ENCODE results near the gene ZNF611.

DNA sequence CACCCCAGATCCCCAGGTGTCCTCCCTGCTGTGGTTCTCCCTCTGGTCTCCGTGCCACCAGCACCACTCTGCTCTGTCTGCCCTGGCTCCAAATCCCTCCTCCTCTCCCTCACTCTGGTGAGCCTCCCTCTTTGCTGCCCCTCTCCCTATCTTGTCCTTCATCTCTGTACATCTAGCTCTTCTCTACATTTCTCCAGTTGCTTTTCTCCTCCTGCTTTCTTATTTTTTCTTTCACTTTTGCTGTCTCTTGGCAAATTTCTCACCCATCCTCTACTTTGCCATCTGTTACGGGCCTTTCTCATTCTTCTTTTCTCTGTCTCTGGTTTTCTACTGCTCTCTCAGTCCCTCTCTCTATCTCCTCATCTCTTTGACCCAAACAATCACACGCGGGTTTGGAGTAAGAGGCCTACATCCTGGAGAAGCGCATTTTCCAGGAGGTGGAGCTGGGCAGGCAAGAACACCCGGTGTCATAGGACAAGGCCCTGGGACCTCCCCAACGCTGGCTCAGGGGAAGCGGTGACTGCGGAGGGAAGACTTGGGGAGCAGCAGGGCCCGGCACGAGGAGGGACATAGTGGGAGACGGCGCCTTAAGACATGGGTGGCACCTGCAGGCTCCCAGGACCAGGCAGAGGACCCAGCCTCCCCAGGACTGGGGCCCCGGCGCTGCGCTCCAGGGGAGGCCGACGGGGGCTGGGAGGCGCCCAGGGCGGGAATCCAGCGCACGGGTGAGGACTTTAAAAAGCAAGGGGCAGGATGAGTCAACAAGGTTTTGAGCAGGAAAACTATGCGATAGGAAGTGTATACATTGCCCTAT is 9.9 kb downstream of the ZNF611 start:
- no peak for TF ChIP-seq REST (IDR thresholded peaks at IDR 0.05; ENCODE audit: low read depth)
- no peak for TF ChIP-seq MAX (IDR thresholded peaks at IDR 0.05)
- TF ChIP-seq CEBPB (IDR thresholded peaks at IDR 0.05): no peak
- TF ChIP-seq EP300 (IDR thresholded peaks at IDR 0.05; ENCODE audit: borderline replicate concordance): no peak
- no peak for TF ChIP-seq TCF12 (IDR thresholded peaks at IDR 0.05; ENCODE audit: low read depth)
- no peak for TF ChIP-seq TEAD4 (IDR thresholded peaks at IDR 0.05)
- TF ChIP-seq TAF1 (IDR thresholded peaks at IDR 0.05; ENCODE audit: low read depth): no peak
- TF ChIP-seq ZBTB7A (IDR thresholded peaks at IDR 0.05; ENCODE audit: low read depth): no peak
- TF ChIP-seq RAD21 (IDR thresholded peaks at IDR 0.05; ENCODE audit: low read depth): no peak

Data from Ishikawa (cell line).